Stimulated activated CD8-positive, alpha-beta memory T cell treated with anti-CD3 and anti-CD28 coated beads, Interleukin-4, amount 100 ng/mL, for 48 hours (primary cell): ENCODE measurements around the gene PTPRG.

Source experiments
- DNase-seq: peaks from one replicate; pipeline ENCODE4 v3.0.0-alpha.2; 2020

Gene PTPRG

DNA sequence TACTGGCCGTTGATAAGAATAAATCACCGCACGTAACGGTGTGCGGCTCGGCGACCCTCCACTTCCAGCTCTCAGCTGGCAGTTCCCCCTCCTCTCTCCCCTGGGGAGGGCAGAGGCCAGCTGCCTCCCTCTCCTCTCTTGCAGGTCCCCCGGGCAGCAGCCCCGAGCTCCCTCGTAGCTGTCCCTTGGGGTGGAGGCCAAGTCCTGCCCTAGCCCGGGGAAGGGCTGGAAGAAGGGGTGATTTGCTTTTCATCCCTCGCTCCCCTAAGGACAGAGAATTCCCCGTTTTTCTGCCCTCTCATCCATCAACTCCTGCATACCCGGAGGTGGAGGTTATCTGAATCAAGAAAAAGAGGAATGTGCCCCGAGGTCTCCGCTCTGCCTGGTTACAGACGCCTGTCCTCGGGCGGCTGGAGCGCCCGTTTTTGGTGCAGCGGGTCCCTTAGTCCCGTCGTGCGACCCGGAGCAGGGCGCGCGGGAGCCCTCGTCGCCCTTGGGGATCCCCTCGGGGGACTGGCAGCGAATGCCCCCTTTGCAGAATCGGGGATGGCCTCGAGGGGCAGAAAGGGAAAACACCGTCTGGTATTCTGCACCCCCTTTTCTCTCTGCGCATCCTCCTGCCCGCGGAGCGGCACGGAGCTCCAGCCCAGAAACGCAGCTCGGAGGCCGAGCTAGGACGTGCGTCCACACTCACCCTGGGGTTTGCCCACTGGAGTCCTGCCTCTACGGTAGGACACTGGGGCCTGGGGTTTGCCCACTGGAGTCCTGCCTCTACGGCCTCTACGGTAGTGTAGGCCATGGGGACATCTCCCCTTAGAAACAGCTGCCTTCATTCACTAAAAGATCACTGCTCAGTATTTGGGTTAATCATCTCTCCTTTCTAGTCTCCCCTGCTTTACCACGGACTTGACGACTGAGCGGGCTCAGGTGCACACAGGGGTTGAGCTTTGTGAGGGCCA, 2.2 kb downstream of the PTPRG start:
- no peak for DNase-seq

DNA sequence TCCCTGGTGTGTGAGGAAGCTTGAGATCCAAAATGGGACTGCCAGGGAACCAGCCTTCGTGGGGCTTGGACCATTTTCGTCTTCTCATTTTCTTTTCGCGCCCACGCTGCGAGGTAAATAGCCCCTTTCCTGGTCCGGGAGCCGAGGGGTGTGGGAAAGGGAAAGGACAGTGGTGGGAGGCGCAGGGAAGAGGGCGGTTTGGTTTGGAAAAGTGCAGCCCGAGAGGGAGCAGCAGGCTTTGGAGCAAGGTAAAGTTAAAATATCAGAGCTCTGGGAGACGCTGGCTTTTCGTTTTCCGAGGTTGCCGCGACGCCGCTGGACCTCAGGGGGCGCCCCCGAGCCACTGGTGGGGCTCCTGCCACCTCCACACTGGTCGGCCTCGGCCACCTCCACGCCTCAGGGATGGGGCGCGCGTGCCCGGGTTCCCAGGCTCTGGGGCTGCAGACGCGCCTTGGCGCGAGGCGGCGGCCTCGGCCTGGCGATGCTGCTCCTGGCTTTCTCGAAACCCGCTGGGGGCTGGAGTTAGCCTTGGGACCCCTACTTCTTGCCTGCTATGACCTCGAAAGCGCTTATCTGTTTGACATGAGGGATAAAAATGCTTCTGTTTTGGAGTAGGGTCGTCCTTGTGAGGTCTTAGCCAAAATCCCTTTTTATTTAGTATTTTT, 3.2 kb downstream of the PTPRG start:
- DNase-seq: peak; percentile 41

DNA sequence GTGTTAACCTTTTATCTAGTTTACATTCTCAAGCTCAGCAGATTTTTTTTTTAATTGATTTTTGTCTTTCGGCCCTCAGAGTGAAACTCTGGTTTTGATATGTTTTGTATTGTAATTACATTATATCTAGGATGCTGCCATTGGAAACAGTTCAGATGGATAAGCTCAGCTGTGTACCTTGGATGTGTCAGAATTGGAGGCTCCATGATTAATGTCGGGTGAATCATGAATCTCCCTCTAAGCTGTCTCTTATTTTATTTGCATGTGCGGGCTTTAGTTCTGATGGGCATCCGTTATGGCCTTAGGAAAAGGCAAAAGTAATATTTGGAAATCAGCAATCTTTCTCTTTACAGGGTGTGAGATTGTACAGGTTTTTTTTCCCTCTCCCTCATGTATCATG, 4.2 kb downstream of the PTPRG start:
- DNase-seq: no peak

DNA sequence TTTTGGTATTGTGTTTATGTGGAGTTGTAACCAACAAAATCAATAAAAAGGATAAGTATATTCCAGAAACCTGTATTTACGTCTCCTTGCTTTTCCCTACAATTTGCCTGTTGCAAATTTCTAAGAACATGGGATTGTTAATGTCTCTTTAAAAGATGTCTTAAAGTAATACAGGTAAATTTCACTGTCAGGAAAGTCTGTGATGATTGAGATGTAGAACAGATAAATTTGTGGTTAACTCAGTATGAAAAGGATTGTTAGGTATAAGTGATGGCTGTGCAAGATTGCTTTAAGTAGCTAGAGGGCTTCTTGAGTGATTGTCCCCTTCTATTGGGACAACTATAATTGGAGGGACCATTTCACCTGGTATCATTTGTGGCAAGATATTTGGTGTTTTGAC, 6.8 kb downstream of the PTPRG start:
- DNase-seq: no peak

DNA sequence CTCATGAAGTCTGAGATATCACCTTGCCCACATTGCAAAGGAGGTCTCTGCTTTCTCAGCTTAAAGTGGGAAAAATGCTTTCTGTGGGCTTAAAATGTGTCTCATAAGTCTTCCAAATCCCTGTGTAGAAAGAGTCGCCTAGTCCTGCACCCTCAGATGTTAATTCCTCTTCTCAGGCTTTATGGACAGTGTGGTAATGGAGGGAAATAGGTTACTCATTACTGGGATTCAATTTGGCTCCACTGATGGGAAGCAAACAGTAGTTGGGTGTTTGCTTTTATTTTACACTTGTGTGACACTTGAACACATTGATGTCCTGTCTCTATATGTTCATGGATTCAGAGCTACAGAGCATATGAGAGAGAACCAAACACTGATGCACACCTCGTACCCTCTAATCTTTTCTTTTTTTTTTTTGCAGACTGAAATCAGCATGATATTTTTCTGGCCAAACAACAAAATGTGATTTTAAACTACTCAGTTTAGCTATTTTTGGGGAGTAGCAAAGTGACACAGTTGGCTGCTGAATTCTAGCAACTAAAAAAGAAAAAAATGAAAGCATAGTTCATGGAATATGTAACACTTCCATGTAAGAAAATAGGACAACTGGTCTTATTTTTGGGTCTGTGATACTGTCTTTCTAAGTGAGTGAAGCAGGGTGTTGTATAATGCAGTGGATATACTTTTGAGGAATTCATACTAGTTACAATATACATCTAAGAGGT, 8.6 kb downstream of the PTPRG start:
- no peak for DNase-seq

DNA sequence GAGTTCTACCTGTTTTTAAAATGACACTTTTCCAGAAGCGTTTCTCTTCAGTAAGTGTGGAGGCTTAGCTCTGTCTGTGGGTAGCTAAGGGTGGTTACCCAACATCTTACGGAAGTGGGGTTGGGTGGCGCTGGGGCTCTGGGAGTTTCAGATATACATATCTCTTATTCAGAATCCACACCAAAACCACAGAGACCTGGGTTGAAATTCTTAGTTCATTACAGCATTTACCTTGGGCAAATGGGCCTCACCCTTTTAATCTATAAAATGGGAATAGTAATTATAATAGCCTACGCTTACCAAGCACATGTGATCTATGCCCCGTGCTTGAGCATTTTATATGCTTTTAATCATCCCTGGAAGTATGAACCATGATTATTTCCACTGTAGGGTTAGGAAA, 9.4 kb downstream of the PTPRG start:
- DNase-seq: no peak

DNA sequence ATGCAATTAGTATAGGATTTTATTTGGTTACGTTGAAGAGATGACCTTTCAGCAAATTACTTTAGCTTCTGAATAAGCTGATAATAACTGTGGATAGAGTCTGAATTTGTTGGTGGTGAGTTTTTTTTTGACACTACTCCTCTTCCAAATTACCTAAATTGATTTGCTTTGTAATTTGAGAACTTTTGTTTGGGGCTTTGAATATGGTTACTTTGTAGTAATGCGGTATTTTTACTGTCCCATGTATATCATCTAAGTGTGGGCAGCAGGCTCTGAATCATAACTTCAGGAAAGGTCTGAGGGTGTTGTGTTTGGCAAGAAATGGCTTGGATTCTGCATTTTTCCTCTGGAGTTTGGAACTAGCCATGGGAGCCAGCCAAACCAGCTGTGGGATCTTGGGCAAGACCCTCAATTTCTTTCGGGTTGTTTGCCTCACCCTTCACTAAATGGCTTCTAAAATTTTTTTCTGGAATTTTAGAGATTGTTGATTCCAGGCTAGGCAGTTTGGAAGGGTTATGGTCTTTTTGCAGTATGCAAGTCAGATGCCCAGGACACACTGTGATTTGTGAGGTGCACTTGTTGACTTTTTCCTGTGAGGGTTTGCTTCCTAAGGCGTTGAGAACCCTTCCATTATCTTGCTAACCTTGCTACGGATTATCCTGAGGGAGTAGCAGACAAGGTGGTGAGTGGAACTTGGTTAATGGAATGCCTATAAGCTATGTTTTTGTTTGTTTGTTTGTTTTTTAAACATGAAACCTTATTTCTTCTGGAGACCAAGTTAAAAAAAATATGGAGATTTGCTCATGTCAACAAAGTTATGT, 10.4 kb downstream of the PTPRG start:
- no peak for DNase-seq

DNA sequence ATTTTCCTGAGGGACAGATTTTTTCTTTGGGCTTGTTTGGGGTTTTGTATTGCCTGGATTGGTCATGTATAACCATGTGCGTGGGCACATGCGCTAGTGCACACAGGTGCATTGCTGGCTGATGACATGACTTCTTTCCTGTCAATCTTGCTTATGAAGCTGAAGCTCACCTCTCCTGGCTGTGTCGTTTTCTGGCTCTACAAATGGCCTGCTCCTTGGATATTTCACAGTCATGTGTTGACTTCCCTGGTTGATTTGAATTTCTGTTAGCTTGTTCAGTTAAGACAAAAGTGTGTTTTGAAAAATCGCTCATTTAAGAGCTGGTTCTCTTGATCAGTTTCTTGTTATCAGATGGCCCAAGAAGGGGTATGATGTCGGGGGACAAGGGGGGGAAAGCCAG, 11.5 kb downstream of the PTPRG start:
- DNase-seq: no peak

DNA sequence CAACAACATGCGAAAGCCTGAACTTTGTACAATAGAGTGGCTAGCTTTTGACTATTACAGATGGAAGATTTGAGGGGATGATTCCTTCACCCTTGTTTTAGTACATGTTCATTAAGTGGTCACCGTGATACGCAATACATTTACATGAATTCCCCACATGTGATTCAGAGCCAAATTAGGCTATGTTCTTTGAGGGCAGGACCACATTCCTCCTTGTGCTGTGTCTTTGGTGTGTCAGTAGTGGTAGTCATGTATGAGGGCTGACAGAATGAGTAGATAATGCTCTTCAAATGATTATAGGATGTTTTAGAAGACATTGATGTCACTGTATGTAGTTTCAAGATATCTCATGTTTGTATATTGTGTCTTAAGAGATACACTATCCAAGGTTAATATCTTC, 12.1 kb downstream of the PTPRG start:
- DNase-seq: no peak

DNA sequence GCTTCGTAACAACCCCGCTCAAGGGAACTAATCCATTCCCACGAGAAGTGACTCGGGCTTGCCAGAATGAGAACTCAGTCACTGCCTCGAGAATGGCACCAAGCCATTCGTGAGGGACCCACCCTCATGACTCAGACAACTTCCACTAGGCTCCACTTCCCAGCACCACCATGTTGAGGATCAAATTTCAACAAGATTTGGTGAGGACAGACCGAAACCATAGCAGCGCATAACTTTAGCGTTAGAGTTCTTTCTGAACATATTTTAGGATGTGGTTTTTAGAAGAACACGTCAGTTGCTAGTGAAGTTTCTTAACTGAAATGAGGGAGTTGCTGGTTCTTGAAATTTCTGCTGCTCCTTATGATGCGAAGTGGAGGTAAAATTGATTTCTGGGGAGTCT, 13.5 kb downstream of the PTPRG start:
- DNase-seq: no peak

DNA sequence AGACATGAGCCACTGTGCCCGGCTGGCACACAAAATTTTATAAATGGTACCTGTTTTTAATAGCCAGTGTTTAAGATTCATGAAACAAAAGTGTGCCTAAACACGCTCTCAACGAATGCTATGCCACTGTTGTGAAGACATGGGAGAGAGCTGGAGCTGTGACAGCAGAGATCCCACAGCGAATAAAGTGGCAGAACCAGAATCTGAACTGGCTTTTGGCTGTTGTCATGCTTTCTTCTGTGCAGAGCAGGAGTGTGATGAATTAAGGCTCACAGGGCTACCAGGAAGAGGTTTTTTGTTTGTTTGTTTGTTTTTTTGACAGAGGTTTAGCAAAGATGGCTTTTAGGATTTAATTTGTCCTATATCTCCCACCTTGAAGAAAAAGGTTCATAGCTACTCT, 14.5 kb downstream of the PTPRG start:
- DNase-seq: no peak

DNA sequence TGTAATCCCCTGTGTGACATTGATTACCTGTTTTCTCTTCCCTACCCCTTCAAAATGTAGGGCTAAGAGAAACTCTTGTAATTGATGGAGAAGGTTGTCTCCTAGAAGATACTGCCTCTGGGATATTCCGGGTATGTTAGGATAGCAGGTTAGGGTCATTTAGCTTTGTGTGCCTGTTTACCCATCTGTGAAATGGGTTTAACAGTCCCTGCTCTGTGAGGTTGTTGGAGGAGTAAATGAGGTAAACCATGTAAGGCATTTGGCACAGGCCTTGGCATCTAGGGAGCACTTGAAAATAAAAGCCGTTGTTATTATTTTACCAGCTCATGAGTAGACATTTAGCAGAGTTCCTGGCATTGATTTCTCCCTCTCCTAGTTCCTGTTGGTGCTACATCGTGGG, 16.4 kb downstream of the PTPRG start:
- DNase-seq: no peak

DNA sequence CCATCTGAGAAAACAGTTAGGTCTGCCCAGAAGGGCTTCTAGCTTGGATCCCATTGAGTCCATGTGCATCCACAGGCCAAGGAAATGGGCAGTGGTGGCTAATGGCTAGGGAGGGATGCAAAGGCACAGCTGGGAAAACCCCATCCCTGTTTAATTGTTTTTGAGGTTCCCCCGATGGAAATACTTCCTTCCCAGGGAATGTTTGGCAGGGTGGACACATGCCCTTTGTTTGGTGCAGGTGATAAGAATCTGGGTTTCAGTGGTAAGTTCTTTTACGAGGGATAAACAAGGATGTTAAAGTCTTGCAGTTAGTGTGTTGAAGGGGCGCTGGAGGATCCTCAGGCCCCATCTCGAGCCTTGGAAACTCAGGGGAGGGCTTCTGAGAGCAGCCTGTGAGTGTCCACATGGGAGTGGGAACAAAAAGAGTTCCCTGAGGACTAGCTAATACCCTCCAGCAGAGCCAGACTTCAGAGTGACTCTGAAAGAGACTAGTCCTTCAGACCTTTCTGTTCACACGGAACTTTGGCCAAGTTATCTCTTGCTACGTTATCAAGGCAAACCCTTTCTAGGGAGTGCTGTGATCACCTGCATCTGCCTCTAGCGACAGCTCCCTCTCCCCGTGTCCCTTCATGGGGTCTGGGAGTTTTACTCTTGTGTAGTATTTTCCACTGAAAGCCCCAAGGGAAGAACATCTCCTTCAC, 17.4 kb downstream of the PTPRG start:
- no peak for DNase-seq

DNA sequence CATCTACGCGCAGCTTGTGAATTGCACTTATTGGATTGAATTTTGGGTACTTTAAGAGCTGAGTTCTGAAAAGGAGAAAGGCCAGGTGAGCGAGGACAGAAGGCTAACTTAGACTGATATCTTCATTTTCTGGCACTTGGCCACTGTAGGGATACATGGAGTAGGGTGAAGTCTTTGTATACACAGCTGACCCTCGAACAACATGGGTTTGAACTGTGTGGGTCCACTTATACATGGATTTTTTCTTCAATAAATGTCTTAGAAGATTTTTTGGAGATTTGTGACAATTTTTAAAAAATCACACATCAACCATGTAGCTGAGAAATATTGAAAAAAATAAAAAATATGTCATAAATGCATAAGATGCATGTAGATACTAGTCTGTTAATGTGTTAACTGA, 18.3 kb downstream of the PTPRG start:
- no peak for DNase-seq

DNA sequence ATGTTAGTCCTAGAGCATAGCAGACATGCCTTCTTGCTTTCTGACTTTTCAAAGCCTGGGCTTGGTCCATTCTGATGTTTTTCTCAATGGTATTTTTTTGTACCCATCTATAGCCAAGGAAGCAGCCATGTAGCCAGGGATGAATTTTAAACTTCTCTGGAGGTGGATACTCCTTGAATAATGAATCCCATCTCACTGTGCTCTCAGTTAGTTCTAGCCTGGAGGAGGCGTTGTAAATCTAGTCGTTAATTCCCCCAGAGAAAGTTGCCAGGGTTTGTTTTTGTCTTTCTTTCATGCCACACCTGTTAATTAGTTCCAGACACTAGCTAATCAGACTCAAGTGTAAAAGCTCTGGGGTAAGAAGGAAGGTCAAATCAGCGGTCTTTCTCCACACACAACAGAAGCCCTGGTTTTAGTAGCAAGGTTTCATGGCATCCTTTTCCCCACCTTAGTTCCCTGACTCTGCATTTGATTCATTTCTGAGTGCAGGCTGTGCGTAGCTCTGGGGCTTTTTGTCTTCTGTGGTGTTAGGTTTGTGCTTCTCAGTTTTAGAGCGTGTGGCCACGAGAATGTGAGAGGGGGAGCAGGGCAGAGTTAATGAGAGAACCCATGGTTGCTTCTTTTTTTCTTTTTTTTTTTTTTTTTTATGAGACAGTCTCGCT, 19.7 kb downstream of the PTPRG start:
- no peak for DNase-seq

DNA sequence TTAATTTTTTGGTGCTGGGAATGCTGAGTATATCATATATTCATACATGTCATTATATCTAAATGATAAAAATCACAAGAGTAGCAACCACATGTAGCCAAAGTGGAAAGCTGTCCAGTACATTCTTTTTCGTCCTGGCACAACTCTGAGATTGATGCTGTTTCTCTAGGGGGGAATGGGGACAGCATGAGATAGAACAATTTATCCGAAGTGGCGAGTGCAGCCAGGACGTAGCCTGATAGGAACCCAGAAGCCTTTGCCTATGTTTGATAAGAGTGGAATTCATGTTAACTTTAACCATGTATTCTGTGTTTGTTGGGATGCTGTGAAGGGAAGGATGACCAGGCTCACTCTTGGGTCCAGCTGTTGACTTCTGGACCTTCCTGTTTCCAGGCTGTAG, 20.9 kb downstream of the PTPRG start:
- DNase-seq: no peak

DNA sequence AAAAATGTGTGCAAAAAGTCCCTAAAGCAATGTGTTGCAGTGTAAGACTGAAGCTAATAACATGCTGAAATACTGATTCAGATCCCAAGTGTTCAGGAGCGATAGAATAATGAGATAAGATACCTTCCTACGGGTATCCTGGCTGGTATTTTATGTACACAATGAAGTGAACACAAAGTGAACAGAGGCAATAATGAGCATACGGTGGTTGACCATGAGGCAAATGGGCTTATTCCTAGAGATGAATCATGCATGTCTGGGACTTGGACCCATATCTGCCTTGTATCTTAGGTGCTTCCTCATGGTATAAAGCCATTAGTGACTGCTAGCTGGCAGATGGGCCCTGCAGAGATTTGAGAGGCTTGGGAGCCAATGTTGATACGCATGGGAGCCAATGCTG, 21.5 kb downstream of the PTPRG start:
- no peak for DNase-seq

DNA sequence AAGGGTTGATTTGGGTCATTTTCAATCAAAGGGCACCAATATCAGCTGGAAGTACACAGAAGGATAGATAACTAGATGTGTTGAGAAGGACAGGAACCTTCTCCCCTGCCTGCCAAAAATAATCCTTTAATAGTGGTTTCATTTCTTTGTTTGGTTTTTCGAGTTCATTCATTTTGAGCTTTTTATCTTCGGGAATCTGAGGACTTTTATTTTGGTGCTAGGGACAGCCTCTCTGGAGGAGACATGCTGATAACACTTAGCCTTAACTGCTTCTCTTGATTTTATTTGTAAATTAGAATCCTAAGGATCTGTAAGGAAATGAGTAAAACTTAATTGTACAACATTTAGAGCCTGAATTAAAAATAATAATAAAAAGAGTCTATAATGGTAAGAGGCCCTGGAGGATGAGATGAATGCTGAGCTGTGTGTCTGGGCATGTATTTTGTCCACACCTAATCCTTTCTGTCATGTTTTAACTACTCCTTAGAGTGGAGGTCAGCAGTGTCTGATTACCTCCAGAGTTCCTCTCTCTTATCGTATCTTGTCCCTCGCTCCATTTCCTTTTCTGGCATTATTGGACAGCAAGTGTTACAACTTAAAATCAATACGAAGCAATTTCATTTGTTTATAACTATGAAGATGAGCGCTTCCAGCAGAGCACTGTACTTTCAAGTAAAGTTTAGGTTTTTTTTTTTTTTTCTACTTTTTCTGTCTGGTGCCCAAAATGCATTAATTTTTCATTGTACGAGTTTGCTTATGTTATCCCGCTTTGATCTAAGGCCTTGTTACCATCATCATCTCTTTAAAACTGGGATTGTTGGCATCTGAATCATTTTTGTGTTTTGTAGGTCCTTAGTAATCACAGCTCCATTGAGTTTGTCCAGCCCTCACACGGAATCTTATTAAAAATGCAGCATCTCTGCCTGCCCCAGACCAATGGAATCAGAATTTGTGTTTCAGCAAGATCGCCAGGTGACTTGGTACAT, 22.8 kb downstream of the PTPRG start:
- no peak for DNase-seq

DNA sequence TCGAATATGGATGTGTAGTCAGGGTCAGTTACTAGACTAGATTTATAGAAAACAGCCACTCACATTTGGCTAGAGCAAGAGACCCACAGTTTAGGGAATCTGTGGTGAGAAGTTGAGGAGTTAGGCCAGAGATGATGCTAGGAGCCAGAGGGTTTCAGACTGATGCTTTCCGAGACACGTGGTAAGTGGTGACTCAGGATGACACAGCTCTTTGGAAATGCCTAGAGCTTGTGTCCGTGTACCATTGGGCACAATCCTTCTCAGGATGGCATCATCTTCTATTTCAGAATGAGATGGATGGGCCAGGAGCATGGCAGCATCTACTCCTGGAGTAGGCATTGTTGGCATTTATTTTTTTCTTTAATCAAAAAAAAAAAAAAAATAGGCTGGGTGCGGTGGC, 28.5 kb downstream of the PTPRG start:
- DNase-seq: no peak

DNA sequence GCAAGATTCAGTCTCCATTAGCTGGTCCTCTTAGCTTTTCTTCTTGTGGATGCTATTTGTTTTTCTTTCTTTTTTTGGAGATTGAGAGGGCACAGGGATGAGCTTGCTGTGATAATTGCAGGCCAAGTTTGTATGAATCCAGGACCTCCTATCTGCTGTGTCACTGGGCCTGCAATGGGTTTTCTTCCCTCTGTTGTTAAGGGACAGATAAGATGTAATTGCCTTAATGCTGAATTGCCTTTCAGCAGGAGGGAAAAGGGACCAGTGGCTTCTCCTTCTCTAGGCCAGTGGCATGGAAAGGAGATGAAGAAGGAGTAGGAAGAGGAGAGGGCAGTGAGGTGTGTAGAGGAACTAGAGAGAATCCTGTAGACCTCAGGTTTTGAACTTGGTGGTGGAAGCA, 29.9 kb downstream of the PTPRG start:
- DNase-seq: no peak
